Esophagus (tissue), 2 donors: ENCODE measurements around the gene TAB2. TPM values are rescaled to one million over a fixed set of nuclear protein-coding genes. Genes with fewer than 3 reads are reported as not detected.

Source experiments
- H3K27ac ChIP-seq, 2 donors: one replicate each; pipeline ENCODE4 v1.5.1; 2013; ENCODE audit warnings: low read depth in 2 of 2, mild to moderate bottlenecking in 2 of 2, inconsistent platforms in 1 of 2, low read length in 1 of 2, moderate library complexity in 1 of 2
- H3K27me3 ChIP-seq, 2 donors: one replicate each; pipeline ENCODE4 v1.6.1; 2013; ENCODE audit warnings: low read length in 2 of 2, control low read depth in 1 of 2, mild to moderate bottlenecking in 1 of 2; ENCODE audit not compliant: insufficient read depth in 2 of 2, control insufficient read depth in 1 of 2
- H3K36me3 ChIP-seq, 2 donors: one replicate each; pipeline ENCODE4 v1.6.1; 2013; ENCODE audit warnings: low read length in 1 of 2; ENCODE audit not compliant: control insufficient read depth in 2 of 2, insufficient read depth in 2 of 2
- H3K4me1 ChIP-seq, 2 donors: one replicate each; pipeline ENCODE4 v1.6.1; 2013; ENCODE audit warnings: low read length in 1 of 2; ENCODE audit not compliant: control insufficient read depth in 2 of 2, insufficient read depth in 2 of 2
- H3K4me3 ChIP-seq, 2 donors: one replicate each; pipeline ENCODE4 v1.5.1; 2013; ENCODE audit warnings: low read length in 2 of 2, mild to moderate bottlenecking in 2 of 2, low read depth in 1 of 2, moderate library complexity in 1 of 2
- H3K9me3 ChIP-seq, 2 donors: one replicate each; pipeline ENCODE4 v1.6.1; 2013; ENCODE audit warnings: mild to moderate bottlenecking in 2 of 2, low read depth in 1 of 2, low read length in 1 of 2, moderate library complexity in 1 of 2; ENCODE audit not compliant: control insufficient read depth in 2 of 2, insufficient read depth in 1 of 2
- WGBS, 2 donors: extraction: QIAGEN DNeasy Blood & Tissue Kit; methylation state at CpG; one replicate each; pipeline ENCODE4 v1.1.7; 2013; 5-methylcytosine and 5-hydroxymethylcytosine counted together
- polyA plus RNA-seq, 2 donors: library from polyadenylated mRNA; stranded (reverse); fragments of 200-250 nt; gene quantifications; one replicate each; pipeline ENCODE4 v1.2.3, GENCODE V29; 2013
- donor health status: healthy with polysubstance abuse.
- donor health status: Bipolar disorder and iron deficiency.

Gene TAB2
- 10 to 100 TPM; 18.5 to 18.6 TPM for polyA plus RNA-seq

GRCh38 chr6:149317644-149318571 is at the start of gene TAB2:
Gene TAB2 (plus strand): TSS chr6:149317712. CDS start chr6:149369998, 52,286 bp downstream.
- Histone ChIP-seq H3K4me3 (peak within 1 kb of the TSS; percentile 89 to 100), H3K9me3 (no peaks in the 10 kb centered on the region), H3K27ac (peak within 1 kb of the TSS; percentile 96), H3K36me3 (no peaks in the 10 kb centered on the region), H3K4me1 (no peaks in the 10 kb centered on the region), H3K27me3 (no peaks in the 10 kb centered on the region)
- WGBS, 2 donors: 1 to 2% methylated on average over 28 to 88 of the region's 92 CpGs

GRCh38 chr6:149268146-149268545 is 49.4 kb upstream of the TAB2 start:
- no peaks in the 10 kb centered on the region for H3K9me3 ChIP-seq
- 89 to 94% methylated on average over 5 of the region's 5 CpGs for WGBS, 2 donors

GRCh38 chr6:149268768-149269167 is 48.7 kb upstream of the TAB2 start:
- WGBS, 2 donors: 48 to 54% methylated on average over 1 of the region's 1 CpG
- Histone ChIP-seq H3K4me3 (no peak overlapping the region), H3K36me3 (no peaks in the 10 kb centered on the region)

More at GRCh38 chr6:149268146-149268545, 49.4 kb upstream of the TAB2 start:
- Histone ChIP-seq H3K27ac (no peak overlapping the region), H3K4me1 (no peaks in the 10 kb centered on the region), H3K4me3 (no peak overlapping the region), H3K36me3 (no peaks in the 10 kb centered on the region), H3K27me3 (peaks cover 0 to 4% of the 10 kb centered on the region in 2 donors)

GRCh38 chr6:149270616-149271015 is 46.9 kb upstream of the TAB2 start:
- Histone ChIP-seq H3K27me3 (peaks cover 0 to 4% of the 10 kb centered on the region in 2 donors), H3K4me1 (no peaks in the 10 kb centered on the region), H3K4me3 (no peak overlapping the region), H3K27ac (no peak overlapping the region), H3K36me3 (no peaks in the 10 kb centered on the region), H3K9me3 (no peaks in the 10 kb centered on the region)
- 91 to 96% methylated on average over 4 of the region's 4 CpGs for WGBS, 2 donors

More at GRCh38 chr6:149268768-149269167, 48.7 kb upstream of the TAB2 start:
- no peaks in the 10 kb centered on the region for H3K9me3 ChIP-seq
- peaks cover 0 to 4% of the 10 kb centered on the region in 2 donors for H3K27me3 ChIP-seq
- H3K27ac ChIP-seq: no peak overlapping the region
- H3K4me1 ChIP-seq: no peaks in the 10 kb centered on the region

GRCh38 chr6:149271348-149272340 is 45.9 kb upstream of the TAB2 start:
- Histone ChIP-seq H3K4me1 (no peaks in the 10 kb centered on the region), H3K9me3 (no peaks in the 10 kb centered on the region), H3K27ac (no peak overlapping the region), H3K27me3 (peaks cover 0 to 4% of the 10 kb centered on the region in 2 donors), H3K4me3 (no peak overlapping the region), H3K36me3 (no peaks in the 10 kb centered on the region)
- 79 to 82% methylated on average over 8 of the region's 8 CpGs for WGBS, 2 donors

GRCh38 chr6:149273318-149273717 is 44.2 kb upstream of the TAB2 start:
- 67 to 69% methylated on average over 4 of the region's 4 CpGs for WGBS, 2 donors
- Histone ChIP-seq H3K27me3 (no peaks in the 10 kb centered on the region), H3K36me3 (no peaks in the 10 kb centered on the region), H3K9me3 (no peaks in the 10 kb centered on the region), H3K4me1 (no peaks in the 10 kb centered on the region), H3K27ac (no peak overlapping the region), H3K4me3 (no peak overlapping the region)

- Histone ChIP-seq H3K4me3 (no peak overlapping the region), H3K36me3 (no peaks in the 10 kb centered on the region), H3K27ac (no peak overlapping the region), H3K9me3 (no peaks in the 10 kb centered on the region), H3K27me3 (no peaks in the 10 kb centered on the region), H3K4me1 (no peaks in the 10 kb centered on the region)
- 88 to 89% methylated on average over 3 of the region's 3 CpGs for WGBS, 2 donors
These were observed 41.9 kb upstream of the TAB2 start for GRCh38 chr6:149275621-149276020.

- H3K9me3 ChIP-seq: no peaks in the 10 kb centered on the region
- H3K27ac ChIP-seq: no peak overlapping the region
These were observed 39.9 kb upstream of the TAB2 start for GRCh38 chr6:149277621-149278020.

GRCh38 chr6:149278997-149279396 is 38.5 kb upstream of the TAB2 start:
- H3K9me3 ChIP-seq: no peaks in the 10 kb centered on the region
- 82 to 91% methylated on average over 1 of the region's 1 CpG for WGBS, 2 donors
- H3K27ac ChIP-seq: no peak overlapping the region
- no peaks in the 10 kb centered on the region for H3K27me3 ChIP-seq
- no peaks in the 10 kb centered on the region for H3K4me1 ChIP-seq
- H3K36me3 ChIP-seq: no peaks in the 10 kb centered on the region
- H3K4me3 ChIP-seq: no peak overlapping the region

More at GRCh38 chr6:149277621-149278020, 39.9 kb upstream of the TAB2 start:
- Histone ChIP-seq H3K4me3 (no peak overlapping the region), H3K4me1 (no peaks in the 10 kb centered on the region), H3K36me3 (no peaks in the 10 kb centered on the region), H3K27me3 (no peaks in the 10 kb centered on the region)
